Mucosa of descending colon (tissue), 3 donors: ENCODE measurements around the gene ACTN4. TPM values are rescaled to one million over a fixed set of nuclear protein-coding genes. Genes with fewer than 3 reads are reported as not detected.
A peak's percentile ranks its signal among the peaks of the same experiment; 100 is the strongest.

Source experiments
- ATAC-seq: fragments of 200-7000 bp; cut with Tn5 transposase; one replicate; pipeline ENCODE4 v1.9.1; 2020; ENCODE audit warnings: mild to moderate bottlenecking, moderate library complexity
- DNase-seq, 3 donors: peaks; one replicate each; pipeline ENCODE4 v3.0.0-alpha.2; 2020
- H3K36me3 ChIP-seq: fragments of 200-600 bp; one replicate; pipeline ENCODE4 v1.8.0; 2021; ENCODE audit warnings: low read depth, mild to moderate bottlenecking
- H3K4me1 ChIP-seq: fragments of 200-600 bp; one replicate; pipeline ENCODE4 v1.8.0; 2021; ENCODE audit warnings: low read depth, mild to moderate bottlenecking
- H3K4me3 ChIP-seq: fragments of 200-600 bp; one replicate; pipeline ENCODE4 v1.8.0; 2021; ENCODE audit warnings: mild to moderate bottlenecking
- H3K9me3 ChIP-seq: fragments of 200-600 bp; one replicate; pipeline ENCODE4 v1.8.0; 2021; ENCODE audit warnings: mild to moderate bottlenecking
- CTCF ChIP-seq: fragments of 200-600 bp; IDR thresholded peaks from one replicate; pipeline ENCODE4 v1.8.0; 2022; ENCODE audit warnings: antibody characterized with exemption, mild to moderate bottlenecking
- intact Hi-C, 2 donors: fragments of 100-400 bp; cut with DNase I in 1 of 2; cut with micrococcal nuclease in 1 of 2; formaldehyde crosslinking; loops; one replicate each; pipeline versions ENCODE4 v1.11.0 to v1.11.1; 2022; cut with DNase I, micrococcal nuclease
- total RNA-seq, 3 donors: library from RNA; stranded (reverse); fragmentation: NEBNext Ultra II Directional in 2 of 3; extraction: Animal tissue kit (Norgen Biotek cat#: 25700) in 2 of 3; gene quantifications; one replicate each; pipeline versions ENCODE4 v1.2.1 to v1.2.4, GENCODE V29; 2021 to 2023
- donor health status: DM: no; HTN: no; CAD: no; lungs with moderate emphysema.
- donor health status: DM: no; HTN: no; CAD: no.
- donor health status: DM: no; HTN: yes; CAD: no.

Gene ACTN4
- total RNA-seq, 3 donors from 2014 or later: 566 to 1,080 (median 1,014) TPM

GRCh38 chr19:38711726-38712153 lies 64.3 kb downstream of the ACTN4 start:
- ATAC-seq: peak; percentile 8
- Histone ChIP-seq H3K9me3 (no peaks in the 10 kb centered on the region), H3K4me1 (peaks cover 2% of the 10 kb centered on the region), H3K4me3 (no peak overlapping the region), H3K36me3 (peaks cover 19% of the 10 kb centered on the region)
- TF ChIP-seq CTCF: no peak
- DNase-seq: no peak
- intact Hi-C loops: no loop called here

- Histone ChIP-seq H3K9me3 (no peaks in the 10 kb centered on the region), H3K4me3 (no peak overlapping the region), H3K36me3 (peaks cover 24% of the 10 kb centered on the region), H3K4me1 (peaks cover 2% of the 10 kb centered on the region)
- ATAC-seq: no peak
- intact Hi-C loops: no loop called here
- no peak for DNase-seq
- TF ChIP-seq CTCF: no peak
Observed at GRCh38 chr19:38712161-38712748, 64.8 kb downstream of the ACTN4 start.

GRCh38 chr19:38713227-38713649 lies 65.8 kb downstream of the ACTN4 start:
- no peak for DNase-seq
- TF ChIP-seq CTCF: no peak
- H3K4me3 ChIP-seq: no peak overlapping the region
- peak; percentile 7 for ATAC-seq
- intact Hi-C loops: no loop called here
- no peaks in the 10 kb centered on the region for H3K9me3 ChIP-seq
- H3K4me1 ChIP-seq: peaks cover 2% of the 10 kb centered on the region
- peaks cover 25% of the 10 kb centered on the region for H3K36me3 ChIP-seq

- ATAC-seq (no peak), DNase-seq (no peak)
- intact Hi-C loops: no loop called here
- Histone ChIP-seq H3K9me3 (no peaks in the 10 kb centered on the region), H3K4me1 (peaks cover 2% of the 10 kb centered on the region), H3K36me3 (peaks cover 25% of the 10 kb centered on the region), H3K4me3 (no peak overlapping the region)
- TF ChIP-seq CTCF: no peak
Observed at GRCh38 chr19:38713865-38714264, 66.4 kb downstream of the ACTN4 start.

- ATAC-seq: no peak
- no peak for TF ChIP-seq CTCF
- intact Hi-C loops: no loop called here
- no peak for DNase-seq
- H3K4me3 ChIP-seq: no peak overlapping the region
- H3K9me3 ChIP-seq: no peaks in the 10 kb centered on the region
- peaks cover 2% of the 10 kb centered on the region for H3K4me1 ChIP-seq
- H3K36me3 ChIP-seq: peaks cover 23% of the 10 kb centered on the region
Observed at GRCh38 chr19:38714354-38714778, 66.9 kb downstream of the ACTN4 start.

GRCh38 chr19:38715555-38715954 lies 68.1 kb downstream of the ACTN4 start:
- H3K36me3 ChIP-seq: peaks cover 15% of the 10 kb centered on the region
- H3K4me1 ChIP-seq: peaks cover 2% of the 10 kb centered on the region
- no peak overlapping the region for H3K4me3 ChIP-seq
- TF ChIP-seq CTCF: no peak
- H3K9me3 ChIP-seq: no peaks in the 10 kb centered on the region
- intact Hi-C loops: no loop called here
- ATAC-seq (no peak), DNase-seq (no peak)
